ENCODE data around the gene RAB3D.

The RAB3D gene

GRCh38 chr19:11378319-11379189, 39.1 kb upstream of the RAB3D start:
- H3K4me1 ChIP-seq (ENCODE audit: control insufficient read depth, insufficient read depth, low read length): peaks cover 3% of the 10 kb centered on the region
- H3K27ac ChIP-seq (ENCODE audit: low read length): no peak overlapping the region

GRCh38 chr19:11377756-11378155, 38.3 kb upstream of the RAB3D start:
- Histone ChIP-seq H3K27me3 (ENCODE audit: control insufficient read depth, insufficient read depth, low read length) (no peaks in the 10 kb centered on the region), H3K36me3 (ENCODE audit: control insufficient read depth, insufficient read depth, low read length) (no peaks in the 10 kb centered on the region), H3K27ac (ENCODE audit: low read length) (no peak overlapping the region), H3K4me3 (ENCODE audit: low read length) (no peak overlapping the region), H3K4me1 (ENCODE audit: control insufficient read depth, insufficient read depth, low read length) (peaks cover 3% of the 10 kb centered on the region), H3K9me3 (ENCODE audit: control insufficient read depth, insufficient read depth, low read length) (no peaks in the 10 kb centered on the region)
- DNase-seq (ENCODE audit: low read depth, low spot score): no peak
- no CpG with 5 or more reads among the region's 3 CpGs for WGBS (ENCODE audit: insufficient coverage, insufficient read length)

More at GRCh38 chr19:11378319-11379189, 39.1 kb upstream of the RAB3D start:
- WGBS (ENCODE audit: insufficient coverage, insufficient read length): no CpG with 5 or more reads among the region's 8 CpGs
- no peak for DNase-seq (ENCODE audit: low read depth, low spot score)
- Histone ChIP-seq H3K36me3 (ENCODE audit: control insufficient read depth, insufficient read depth, low read length) (no peaks in the 10 kb centered on the region), H3K27me3 (ENCODE audit: control insufficient read depth, insufficient read depth, low read length) (no peaks in the 10 kb centered on the region), H3K4me3 (ENCODE audit: low read length) (no peak overlapping the region), H3K9me3 (ENCODE audit: control insufficient read depth, insufficient read depth, low read length) (no peaks in the 10 kb centered on the region)

GRCh38 chr19:11377237-11377636, 37.8 kb upstream of the RAB3D start:
- no peak overlapping the region for H3K27ac ChIP-seq (ENCODE audit: low read length)
- no peaks in the 10 kb centered on the region for H3K36me3 ChIP-seq (ENCODE audit: control insufficient read depth, insufficient read depth, low read length)
- no peak for DNase-seq (ENCODE audit: low read depth, low spot score)
- no peak overlapping the region for H3K4me3 ChIP-seq (ENCODE audit: low read length)
- no peaks in the 10 kb centered on the region for H3K9me3 ChIP-seq (ENCODE audit: control insufficient read depth, insufficient read depth, low read length)
- peaks cover 3% of the 10 kb centered on the region for H3K4me1 ChIP-seq (ENCODE audit: control insufficient read depth, insufficient read depth, low read length)
- H3K27me3 ChIP-seq (ENCODE audit: control insufficient read depth, insufficient read depth, low read length): no peaks in the 10 kb centered on the region

- Histone ChIP-seq H3K4me1 (ENCODE audit: control insufficient read depth, insufficient read depth, low read length) (peaks cover 3% of the 10 kb centered on the region), H3K27ac (ENCODE audit: low read length) (no peak overlapping the region), H3K36me3 (ENCODE audit: control insufficient read depth, insufficient read depth, low read length) (no peaks in the 10 kb centered on the region), H3K4me3 (ENCODE audit: low read length) (peak overlapping the region; percentile 37; the same call in 1 of the 2 replicates), H3K9me3 (ENCODE audit: control insufficient read depth, insufficient read depth, low read length) (no peaks in the 10 kb centered on the region), H3K27me3 (ENCODE audit: control insufficient read depth, insufficient read depth, low read length) (no peaks in the 10 kb centered on the region)
- no CpG with 5 or more reads among the region's 27 CpGs for WGBS (ENCODE audit: insufficient coverage, insufficient read length)
- no peak for DNase-seq (ENCODE audit: low read depth, low spot score)
These were observed 35.9 kb upstream of the RAB3D start for GRCh38 chr19:11375143-11375948.

GRCh38 chr19:11374433-11375142, 35.1 kb upstream of the RAB3D start, which contains the start of gene SWSAP1:
TSS of gene SWSAP1 (plus strand) at chr19:11374666. CDS start at chr19:11374681, 15 bp downstream.
- peaks cover 3% of the 10 kb centered on the region for H3K4me1 ChIP-seq (ENCODE audit: control insufficient read depth, insufficient read depth, low read length)
- H3K9me3 ChIP-seq (ENCODE audit: control insufficient read depth, insufficient read depth, low read length): no peaks in the 10 kb centered on the region
- no peak within 1 kb of the TSS for H3K27ac ChIP-seq (ENCODE audit: low read length)
- no peaks in the 10 kb centered on the region for H3K27me3 ChIP-seq (ENCODE audit: control insufficient read depth, insufficient read depth, low read length)
- peak within 1 kb of the TSS; percentile 67; the same call in 1 of the 2 replicates for H3K4me3 ChIP-seq (ENCODE audit: low read length)
- DNase-seq (ENCODE audit: low read depth, low spot score): peak; percentile 99
- no CpG with 5 or more reads among the region's 44 CpGs for WGBS (ENCODE audit: insufficient coverage, insufficient read length)
- no peaks in the 10 kb centered on the region for H3K36me3 ChIP-seq (ENCODE audit: control insufficient read depth, insufficient read depth, low read length)

- no peak overlapping the region; the same call in 1 of the 2 replicates for H3K4me3 ChIP-seq (ENCODE audit: low read length)
- no peaks in the 10 kb centered on the region for H3K9me3 ChIP-seq (ENCODE audit: control insufficient read depth, insufficient read depth, low read length)
- WGBS (ENCODE audit: insufficient coverage, insufficient read length): no CpG with 5 or more reads among the region's 11 CpGs
- no peak overlapping the region for H3K27ac ChIP-seq (ENCODE audit: low read length)
- H3K27me3 ChIP-seq (ENCODE audit: control insufficient read depth, insufficient read depth, low read length): no peaks in the 10 kb centered on the region
- no peaks in the 10 kb centered on the region for H3K36me3 ChIP-seq (ENCODE audit: control insufficient read depth, insufficient read depth, low read length)
- no peak for DNase-seq (ENCODE audit: low read depth, low spot score)
- peaks cover 3% of the 10 kb centered on the region for H3K4me1 ChIP-seq (ENCODE audit: control insufficient read depth, insufficient read depth, low read length)
These were observed 34.5 kb upstream of the RAB3D start for GRCh38 chr19:11373885-11374432.

- Histone ChIP-seq H3K9me3 (ENCODE audit: control insufficient read depth, insufficient read depth, low read length) (no peaks in the 10 kb centered on the region), H3K27ac (ENCODE audit: low read length) (no peak overlapping the region), H3K4me3 (ENCODE audit: low read length) (no peak overlapping the region), H3K27me3 (ENCODE audit: control insufficient read depth, insufficient read depth, low read length) (no peaks in the 10 kb centered on the region), H3K4me1 (ENCODE audit: control insufficient read depth, insufficient read depth, low read length) (peaks cover 3% of the 10 kb centered on the region), H3K36me3 (ENCODE audit: control insufficient read depth, insufficient read depth, low read length) (no peaks in the 10 kb centered on the region)
- WGBS (ENCODE audit: insufficient coverage, insufficient read length): no CpG with 5 or more reads among the region's 10 CpGs
- no peak for DNase-seq (ENCODE audit: low read depth, low spot score)
These were observed 33.9 kb upstream of the RAB3D start for GRCh38 chr19:11373166-11373884.

- no peak overlapping the region for H3K27ac ChIP-seq (ENCODE audit: low read length)
- H3K4me1 ChIP-seq (ENCODE audit: control insufficient read depth, insufficient read depth, low read length): peaks cover 2% of the 10 kb centered on the region
- no CpG with 5 or more reads among the region's 2 CpGs for WGBS (ENCODE audit: insufficient coverage, insufficient read length)
- H3K4me3 ChIP-seq (ENCODE audit: low read length): no peak overlapping the region
- H3K36me3 ChIP-seq (ENCODE audit: control insufficient read depth, insufficient read depth, low read length): no peaks in the 10 kb centered on the region
- no peaks in the 10 kb centered on the region for H3K27me3 ChIP-seq (ENCODE audit: control insufficient read depth, insufficient read depth, low read length)
- H3K9me3 ChIP-seq (ENCODE audit: control insufficient read depth, insufficient read depth, low read length): no peaks in the 10 kb centered on the region
- DNase-seq (ENCODE audit: low read depth, low spot score): no peak
These were observed 31.3 kb upstream of the RAB3D start for GRCh38 chr19:11370744-11371143.

GRCh38 chr19:11367528-11367927, 28.1 kb upstream of the RAB3D start:
- Histone ChIP-seq H3K4me3 (ENCODE audit: low read length) (no peak overlapping the region), H3K27me3 (ENCODE audit: control insufficient read depth, insufficient read depth, low read length) (no peaks in the 10 kb centered on the region), H3K4me1 (ENCODE audit: control insufficient read depth, insufficient read depth, low read length) (no peaks in the 10 kb centered on the region), H3K9me3 (ENCODE audit: control insufficient read depth, insufficient read depth, low read length) (no peaks in the 10 kb centered on the region), H3K27ac (ENCODE audit: low read length) (no peak overlapping the region), H3K36me3 (ENCODE audit: control insufficient read depth, insufficient read depth, low read length) (no peaks in the 10 kb centered on the region)
- DNase-seq (ENCODE audit: low read depth, low spot score): no peak
- WGBS (ENCODE audit: insufficient coverage, insufficient read length): no CpG with 5 or more reads among the region's 2 CpGs
